Thoracic aorta (tissue), 2 donors: ENCODE measurements around the gene PACSIN1. TPM values are rescaled to one million over a fixed set of nuclear protein-coding genes. Genes with fewer than 3 reads are reported as not detected.

Experiments used
- ATAC-seq: fragments of 150-250 bp; one replicate; pipeline ENCODE4 v1.8.0; 2017; ENCODE audit warnings: low read depth; ENCODE audit not compliant: insufficient number of reproducible peaks, low FRiP score
- DNase-seq: peaks from one replicate; pipeline ENCODE4 v3.0.0-alpha.2; 2020; ENCODE audit warnings: low spot score
- H3K27ac ChIP-seq, 2 donors: fragments of 200-600 bp; sonication (generic); 1 replicate in 1 of 2; 2 replicates in 1 of 2; pipeline ENCODE4 v1.5.1; 2016; ENCODE audit warnings: mild to moderate bottlenecking in 2 of 2, moderate library complexity in 2 of 2
- H3K27me3 ChIP-seq: fragments of 200-600 bp; sonication (generic); replicated peaks from 2 replicates; pipeline ENCODE4 v1.6.0; 2016; ENCODE audit warnings: mild to moderate bottlenecking; ENCODE audit not compliant: insufficient read depth
- H3K36me3 ChIP-seq: fragments of 200-600 bp; sonication (generic); one replicate; pipeline ENCODE4 v1.5.1; 2016
- H3K4me1 ChIP-seq, 2 donors: fragments of 200-600 bp; sonication (generic); 1 replicate in 1 of 2; 2 replicates in 1 of 2; pipeline versions ENCODE4 v1.5.1 to v1.6.0; 2016; ENCODE audit warnings: low read depth in 2 of 2, mild to moderate bottlenecking in 1 of 2; ENCODE audit not compliant: control insufficient read depth in 1 of 2
- H3K4me3 ChIP-seq: fragments of 200-600 bp; sonication (generic); 2 replicates; pipeline ENCODE4 v1.5.1; 2016; ENCODE audit warnings: mild to moderate bottlenecking
- H3K9me3 ChIP-seq: fragments of 200-600 bp; sonication (generic); 2 replicates; pipeline ENCODE4 v1.5.1; 2016
- CTCF ChIP-seq: fragments of 200-600 bp; sonication (generic); IDR thresholded peaks from one replicate; pipeline ENCODE4 v1.5.1; 2019; ENCODE audit warnings: antibody characterized with exemption
- total RNA-seq, 2 donors: library from RNA; depleted of rRNA; stranded (reverse); fragments of >200 nt; gene quantifications; one replicate each; pipeline versions ENCODE4 v1.1.0 to v1.2.3, GENCODE V29; 2016

PACSIN1 gene
- total RNA-seq, 2 donors from 2014 or later: 0.14 TPM; not detected in 1

GRCh38 chr6:34556031-34556471 is 90.2 kb downstream of the PACSIN1 start, which contains the start of gene SPDEF:
SPDEF (minus strand) TSS chr6:34556329; CDS start chr6:34544455, 11,874 bp downstream.
- ATAC-seq (no peak), DNase-seq (no peak)
- Histone ChIP-seq H3K4me1 (no peaks in the 10 kb centered on the region), H3K9me3 (peaks cover 6% of the 10 kb centered on the region), H3K27ac (no peak within 1 kb of the TSS), H3K4me3 (no peak within 1 kb of the TSS), H3K27me3 (no peaks in the 10 kb centered on the region), H3K36me3 (no peaks in the 10 kb centered on the region)
- no peak for TF ChIP-seq CTCF

DNA sequence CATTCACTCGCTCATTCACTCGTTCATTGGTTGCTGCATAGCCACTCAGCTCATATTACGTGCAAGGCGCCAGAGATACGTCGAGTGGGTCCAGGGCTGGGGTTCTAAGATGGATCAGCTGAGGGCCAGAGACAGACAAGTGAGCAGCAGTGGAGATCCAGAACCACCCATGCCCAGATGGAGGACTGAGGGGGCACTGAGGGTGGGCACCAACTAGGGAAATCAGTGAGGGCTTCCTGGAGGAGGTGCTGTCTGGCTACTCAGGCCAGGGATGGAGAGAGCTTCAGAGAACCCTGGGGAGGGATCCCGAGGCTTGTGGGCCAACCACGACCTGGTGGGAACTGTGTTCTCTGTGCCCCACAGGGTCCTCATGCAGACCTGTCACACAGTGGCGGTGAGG is 90.6 kb downstream of the PACSIN1 start:
- no peaks in the 10 kb centered on the region for H3K4me1 ChIP-seq
- peaks cover 6% of the 10 kb centered on the region for H3K9me3 ChIP-seq
- no peak for TF ChIP-seq CTCF
- DNase-seq (no peak), ATAC-seq (no peak)
- H3K36me3 ChIP-seq: no peaks in the 10 kb centered on the region
- H3K27ac ChIP-seq: no peak overlapping the region
- no peak overlapping the region for H3K4me3 ChIP-seq
- H3K27me3 ChIP-seq: no peaks in the 10 kb centered on the region

GRCh38 chr6:34557228-34557627 is 91.4 kb downstream of the PACSIN1 start:
- no peaks in the 10 kb centered on the region for H3K4me1 ChIP-seq
- no peak overlapping the region for H3K27ac ChIP-seq
- H3K9me3 ChIP-seq: peaks cover 6% of the 10 kb centered on the region
- ATAC-seq: no peak
- H3K36me3 ChIP-seq: no peaks in the 10 kb centered on the region
- DNase-seq: no peak
- H3K4me3 ChIP-seq: no peak overlapping the region
- H3K27me3 ChIP-seq: no peaks in the 10 kb centered on the region
- TF ChIP-seq CTCF: no peak

- no peak for TF ChIP-seq CTCF
- DNase-seq: no peak
- Histone ChIP-seq H3K36me3 (no peaks in the 10 kb centered on the region), H3K9me3 (peaks cover 6% of the 10 kb centered on the region), H3K27ac (no peak overlapping the region), H3K4me1 (no peaks in the 10 kb centered on the region), H3K4me3 (no peak overlapping the region), H3K27me3 (no peaks in the 10 kb centered on the region)
- no peak for ATAC-seq
Measured at GRCh38 chr6:34558172-34558714, 92.4 kb downstream of the PACSIN1 start.

DNA sequence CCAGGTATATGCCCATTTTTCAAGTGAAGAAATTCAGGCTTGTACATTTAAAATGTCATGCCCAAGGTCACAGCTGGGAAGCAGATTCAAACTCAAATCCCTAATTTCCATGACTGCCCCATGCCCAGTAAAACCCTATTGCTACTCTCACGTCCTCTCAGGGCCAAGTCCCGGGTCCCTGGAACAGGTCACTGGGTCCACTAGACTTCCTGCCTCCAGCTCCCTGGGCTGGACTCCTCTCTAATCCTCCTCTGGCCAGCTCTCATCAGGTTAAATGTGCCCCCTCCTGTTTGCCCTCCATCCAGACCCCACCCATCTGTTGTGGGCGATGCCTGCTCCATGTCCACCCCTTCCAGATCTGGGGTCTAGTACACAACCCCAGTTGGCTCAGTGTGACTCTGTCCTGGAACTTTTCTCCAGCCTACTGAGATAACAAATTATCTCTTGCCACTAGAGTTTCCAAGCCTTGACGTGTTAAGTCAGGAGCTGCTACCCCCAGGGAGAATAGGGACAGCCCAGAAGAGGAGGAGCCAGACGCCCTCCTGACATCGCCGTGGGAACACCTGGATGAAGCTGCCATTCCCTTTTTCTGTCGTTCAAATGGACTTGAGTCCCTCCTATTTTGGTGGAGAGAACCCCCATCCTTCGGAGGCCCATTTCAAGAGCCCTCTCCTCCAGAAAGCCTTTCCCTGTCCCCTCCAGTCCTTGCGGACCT is 93.9 kb downstream of the PACSIN1 start:
- ATAC-seq: no peak
- no peak for DNase-seq
- no peaks in the 10 kb centered on the region for H3K4me1 ChIP-seq

More for the DNA sequence above, 93.9 kb downstream of the PACSIN1 start:
- Histone ChIP-seq H3K27ac (no peak overlapping the region), H3K27me3 (no peaks in the 10 kb centered on the region), H3K4me3 (no peak overlapping the region), H3K36me3 (no peaks in the 10 kb centered on the region), H3K9me3 (peaks cover 6% of the 10 kb centered on the region)
- TF ChIP-seq CTCF: no peak
